GM12878 (cell line): ENCODE measurements around the gene DAB2IP. TPM values are rescaled to one million over a fixed set of nuclear protein-coding genes. Genes with fewer than 3 reads are reported as not detected.

Experiments used
- ATAC-seq: fragments of 200-7000 bp; cut with Tn5 transposase; 3 replicates; pipeline ENCODE4 v1.9.1; 2020; ENCODE audit warnings: mild to moderate bottlenecking, moderate library complexity
- BruUV-seq: library from RNA; stranded (reverse); fragments of 400-500 nt; replicated peaks from 2 replicates; lab custom pipeline; 2021; lab: Mats Ljungman, UMichigan
- CTCF ChIA-PET: fragments of 300-600 bp; sonication (Branson Sonifier 250); formaldehyde crosslinking; extraction: SDS; loops from one replicate; lab custom pipeline; 2021; ENCODE audit warnings: inconsistent platforms; lab: Yijun Ruan, JAX
- POLR2A ChIA-PET: fragments of 350-600 bp; formaldehyde crosslinking; extraction: SDS; loops from one replicate; lab custom pipeline; 2021; ENCODE audit warnings: inconsistent platforms; lab: Charles Lee
- RAD21 ChIA-PET: fragments of 300-600 bp; sonication (Branson Sonifier 250); formaldehyde crosslinking; loops from one replicate; lab custom pipeline; 2023; ENCODE audit warnings: antibody characterized with exemption; ENCODE audit not compliant: unreplicated experiment; lab: Charles Lee
- SMC1A ChIA-PET: fragments of 300-600 bp; sonication (Branson Sonifier 250); formaldehyde crosslinking; loops from one replicate; lab custom pipeline; 2023; ENCODE audit not compliant: unreplicated experiment, uncharacterized antibody; lab: Charles Lee
- DNase-seq: peaks from one replicate; pipeline ENCODE4 v3.0.0-alpha.2; 2011; ENCODE audit warnings: low read depth, low spot score
- FAIRE-seq: peaks from 3 replicates; lab custom pipeline; 2011; peaks lifted over from hg19 to GRCh38; lab: Jason Lieb, UNC
- H2AFZ ChIP-seq: 2 replicates; pipeline ENCODE4 v1.6.0; 2011; ENCODE audit warnings: low read depth, low read length, control low read depth; ENCODE audit not compliant: control insufficient read depth
- H3K27ac ChIP-seq: 2 replicates; pipeline ENCODE4 v1.5.1; 2011; ENCODE audit warnings: control low read depth; ENCODE audit not compliant: control insufficient read depth, insufficient read depth
- H3K27me3 ChIP-seq, 2 experiments: replicated peaks in 1 of 2; 2 replicates each; pipeline versions ENCODE4 v1.6.0 to v1.6.1; 2011; ENCODE audit warnings: low read length in 1 of 2; ENCODE audit not compliant: control insufficient read depth in 2 of 2, insufficient read depth in 2 of 2
- H3K36me3 ChIP-seq, 2 experiments: 2 replicates each; pipeline ENCODE4 v1.5.1; 2011; ENCODE audit warnings: low read length in 1 of 2; ENCODE audit not compliant: control insufficient read depth in 2 of 2, insufficient read depth in 2 of 2
- H3K4me1 ChIP-seq: 2 replicates; pipeline ENCODE4 v1.6.1; 2011; ENCODE audit warnings: mild to moderate bottlenecking, low read length, moderate library complexity, mixed read lengths; ENCODE audit not compliant: control insufficient read depth, insufficient read depth
- H3K4me2 ChIP-seq: 2 replicates; pipeline ENCODE4 v1.6.0; 2011; ENCODE audit warnings: control low read depth; ENCODE audit not compliant: control insufficient read depth, insufficient read depth
- H3K4me3 ChIP-seq: fragments of 200-600 bp; sonication (generic); 2 replicates; pipeline ENCODE4 v1.5.1; 2016
- H3K79me2 ChIP-seq: 2 replicates; pipeline ENCODE4 v1.6.0; 2011; ENCODE audit warnings: low read length; ENCODE audit not compliant: control insufficient read depth, insufficient read depth
- H3K9ac ChIP-seq: 2 replicates; pipeline ENCODE4 v1.8.0; 2011; ENCODE audit warnings: low read length, control low read depth, mixed read lengths; ENCODE audit not compliant: control insufficient read depth, insufficient read depth
- H3K9me3 ChIP-seq: replicated peaks from 3 replicates; pipeline ENCODE4 v1.5.1; 2011; ENCODE audit warnings: mild to moderate bottlenecking, low read length; ENCODE audit not compliant: control insufficient read depth, insufficient read depth
- H4K20me1 ChIP-seq: 2 replicates; pipeline ENCODE4 v1.6.0; 2011; ENCODE audit not compliant: control insufficient read depth, insufficient read depth
- BACH1 ChIP-seq: fragments of 450-650 bp; IDR thresholded peaks from 2 replicates; pipeline ENCODE4 v1.6.1; 2017; ENCODE audit warnings: mild to moderate bottlenecking, borderline replicate concordance
- CBX3 ChIP-seq: fragments of 200-600 bp; sonication (generic); IDR thresholded peaks from 2 replicates; pipeline ENCODE4 v1.6.1; 2016; ENCODE audit warnings: low read depth, borderline replicate concordance
- HDAC2 ChIP-seq: fragments of 200-600 bp; sonication (generic); IDR thresholded peaks from 2 replicates; pipeline ENCODE4 v1.6.1; 2017
- HDAC6 ChIP-seq: fragments of 200-600 bp; sonication (generic); IDR thresholded peaks from one replicate; pipeline ENCODE4 v1.8.0; 2017; ENCODE audit warnings: antibody characterized with exemption; ENCODE audit not compliant: unreplicated experiment
- IRF3 ChIP-seq: fragments of 450-650 bp; IDR thresholded peaks from 2 replicates; pipeline ENCODE4 v1.6.1; 2014; ENCODE audit warnings: mild to moderate bottlenecking
- LARP7 ChIP-seq: fragments of 450-650 bp; IDR thresholded peaks from 2 replicates; pipeline ENCODE4 v1.6.1; 2017; ENCODE audit warnings: mild to moderate bottlenecking
- MLLT1 ChIP-seq: fragments of 450-650 bp; IDR thresholded peaks from 2 replicates; pipeline ENCODE4 v1.6.1; 2016; ENCODE audit warnings: mild to moderate bottlenecking
- NKRF ChIP-seq: fragments of 450-650 bp; conservative IDR thresholded peaks from 2 replicates; pipeline ENCODE4 v1.6.1; 2017; ENCODE audit warnings: mild to moderate bottlenecking, moderate library complexity
- NR2C1 ChIP-seq: fragments of 450-650 bp; IDR thresholded peaks from 2 replicates; pipeline ENCODE4 v1.6.1; 2017; ENCODE audit warnings: antibody characterized with exemption, mild to moderate bottlenecking, moderate library complexity
- PBX3 ChIP-seq: IDR thresholded peaks from 2 replicates; pipeline ENCODE4 v1.6.1; 2011; ENCODE audit warnings: mild to moderate bottlenecking, low read depth, low read length, moderate library complexity; ENCODE audit not compliant: insufficient replicate concordance
- RB1 ChIP-seq: fragments of 450-650 bp; formaldehyde crosslinking; IDR thresholded peaks from 2 replicates; pipeline ENCODE4 v1.6.1; 2017; ENCODE audit warnings: mild to moderate bottlenecking, borderline replicate concordance
- RUNX3 ChIP-seq: IDR thresholded peaks from 2 replicates; pipeline ENCODE4 v1.6.1; 2012; ENCODE audit warnings: low read length, inconsistent platforms
- SMAD5 ChIP-seq: IDR thresholded peaks from 2 replicates; pipeline ENCODE4 v1.6.1; 2016; ENCODE audit warnings: antibody characterized with exemption, low read depth
- STAT1 ChIP-seq: fragments of 450-650 bp; conservative IDR thresholded peaks from 2 replicates; pipeline ENCODE4 v1.6.1; 2014; ENCODE audit warnings: antibody characterized with exemption, mild to moderate bottlenecking
- WGBS: methylation state at CpG from one replicate; pipeline ENCODE4 v1.1.6; 2016; ENCODE audit warnings: low lambda C conversion rate; ENCODE audit not compliant: insufficient replicate concordance, insufficient coverage; ENCODE audit errors: missing lambda C conversion rate; 5-methylcytosine and 5-hydroxymethylcytosine counted together
- in situ Hi-C: fragments of 300-500 bp; cut with MboI; formaldehyde crosslinking; loops from 9 replicates; pipeline ENCODE4 v1.14.3; 2018; ENCODE audit warnings: mixed read lengths
- intact Hi-C: fragments of 100-400 bp; cut with micrococcal nuclease; formaldehyde crosslinking; loops from one replicate; pipeline ENCODE4 v1.14.2; 2022; ENCODE audit not compliant: unreplicated experiment
- polyA plus RNA-seq, 11 experiments: library from polyadenylated mRNA; depleted of rRNA in 4 of 11; unstranded in 6 of 11; stranded (reverse) in 5 of 11; fragments of >200 nt; fragmentation: Nextera tagmentation in 4 of 11; fragmentation: Illumina TruSeq in 1 of 11; extraction: Ambion mirVana in 4 of 11; extraction: Trizol in 1 of 11; gene quantifications; 1 replicate in 1 of 11; 2 replicates in 10 of 11; pipeline versions ENCODE4 v1.2.1 to v1.2.3, GENCODE V29; 2011 to 2016; ENCODE audit warnings: inconsistent platforms in 2 of 11, missing spikeins in 2 of 11, low read depth in 1 of 11
- total RNA-seq, 4 experiments: library from RNA; depleted of rRNA in 3 of 4; stranded (reverse); fragments of >200 nt in 3 of 4; fragmentation: Illumina TruSeq in 1 of 4; extraction: Trizol in 1 of 4; gene quantifications; 2 replicates each; pipeline versions ENCODE4 v1.2.1 to v1.2.3, GENCODE V29; 2013 to 2021

The DAB2IP gene
- total and polyA plus RNA-seq, 10 of the 15 experiments (the other 5 are each of a cell fraction or from before 2014, with no cell fraction given): 0.03 to 0.38 (median 0.14) TPM; not detected in 6

GRCh38 chr9:121819428-121820231 is 168.2 kb downstream of the DAB2IP start:
- Histone ChIP-seq H3K27ac (no peak overlapping the region), H3K9ac (no peak overlapping the region), H3K9me3 (no peaks in the 10 kb centered on the region), H3K79me2 (no peaks in the 10 kb centered on the region), H4K20me1 (no peaks in the 10 kb centered on the region), H2AFZ (no peak overlapping the region), H3K27me3 (no peaks in the 10 kb centered on the region; a peak in 2 of 4 replicates), H3K4me2 (no peak overlapping the region), H3K4me3 (no peak overlapping the region), H3K4me1 (no peaks in the 10 kb centered on the region), H3K36me3 (no peaks in the 10 kb centered on the region)
- ChIA-PET SMC1A (no interaction called here), RAD21 (no interaction called here), POLR2A (no interaction called here), CTCF (no interaction called here)
- WGBS: 13% methylated on average over 19 of the region's 20 CpGs
- no peak for ATAC-seq
- FAIRE-seq: no peak
- no peak for DNase-seq
- in situ Hi-C loops: no loop called here
- no TSS peak for BruUV-seq
- intact Hi-C loops: no loop called here
- TF ChIP-seq NR2C1 (no peak), RUNX3 (no peak), SMAD5 (no peak), LARP7 (no peak), HDAC2 (no peak), PBX3 (no peak), MLLT1 (no peak), NKRF (no peak), HDAC6 (no peak), STAT1 (no peak), RB1 (no peak), BACH1 (no peak), CBX3 (no peak), IRF3 (no peak)
